Endothelial cell of umbilical vein (primary cell): ENCODE results near the gene ZNF276.
"Not testable (repeated sequence)": the region's sequence is repeated elsewhere in the genome, so short reads cannot be mapped to it uniquely, and the experiment has no call there.

Source experiments
- FOS ChIP-seq: IDR thresholded peaks from 2 replicates; pipeline ENCODE4 v1.6.1; 2011; ENCODE audit warnings: mild to moderate bottlenecking, low read length, moderate library complexity, borderline replicate concordance; ENCODE audit not compliant: insufficient read depth
- JUN ChIP-seq: IDR thresholded peaks from 2 replicates; pipeline ENCODE4 v1.6.1; 2011; ENCODE audit warnings: borderline replicate concordance, low read depth; ENCODE audit not compliant: insufficient read length, insufficient read depth
- POLR2A ChIP-seq: IDR thresholded peaks from 2 replicates; pipeline ENCODE4 v1.6.1; 2012; ENCODE audit warnings: low read depth, mild to moderate bottlenecking, control low read depth, low read length
- POLR2AphosphoS5 ChIP-seq: IDR thresholded peaks from 2 replicates; pipeline ENCODE4 v1.6.1; 2012; ENCODE audit warnings: low read depth, mild to moderate bottlenecking, control low read depth, low read length, moderate library complexity; ENCODE audit not compliant: insufficient read depth
- TF ChIP-seq, protein P1 (sequence below): IDR thresholded peaks from 2 replicates; pipeline ENCODE4 v1.6.1; 2011; ENCODE audit not compliant: insufficient read depth, insufficient read length
- TF ChIP-seq, protein P2 (sequence below), 2 donors: IDR thresholded peaks; 1 replicate in 1 of 2; 2 replicates in 1 of 2; pipeline ENCODE4 v1.5.1; 2011; ENCODE audit warnings: low read length in 2 of 2, mild to moderate bottlenecking in 2 of 2, moderate library complexity in 2 of 2, control low read depth in 1 of 2, inconsistent platforms in 1 of 2, low read depth in 1 of 2; ENCODE audit not compliant: insufficient read depth in 1 of 2; ENCODE audit errors: extremely low read depth in 1 of 2

DNA sequence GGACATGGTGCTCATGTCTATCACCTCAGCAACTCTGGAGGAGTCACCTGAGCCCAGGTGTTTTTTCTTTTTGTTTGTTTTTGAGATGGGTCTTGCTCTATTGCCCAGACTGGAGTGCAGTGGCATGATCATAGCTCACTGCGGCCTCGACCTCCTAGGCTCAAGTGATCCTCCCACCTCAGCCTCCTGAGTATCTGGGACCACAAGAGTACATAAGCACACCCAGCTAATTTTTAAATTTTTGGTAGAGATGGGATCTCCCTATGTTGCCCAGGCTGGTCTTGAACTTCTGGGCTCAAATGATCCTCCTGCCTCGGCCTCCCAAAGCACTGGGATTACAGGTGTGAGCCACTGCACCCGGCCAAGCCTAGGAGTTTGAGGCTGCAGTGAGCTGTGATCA is 31.7 kb upstream of the ZNF276 start:
- TF ChIP-seq, protein P1, sequence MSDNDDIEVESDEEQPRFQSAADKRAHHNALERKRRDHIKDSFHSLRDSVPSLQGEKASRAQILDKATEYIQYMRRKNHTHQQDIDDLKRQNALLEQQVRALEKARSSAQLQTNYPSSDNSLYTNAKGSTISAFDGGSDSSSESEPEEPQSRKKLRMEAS, result not testable (repeated sequence)
- not testable (repeated sequence) for TF ChIP-seq FOS, POLR2A, JUN, POLR2AphosphoS5
- TF ChIP-seq, protein P2, sequence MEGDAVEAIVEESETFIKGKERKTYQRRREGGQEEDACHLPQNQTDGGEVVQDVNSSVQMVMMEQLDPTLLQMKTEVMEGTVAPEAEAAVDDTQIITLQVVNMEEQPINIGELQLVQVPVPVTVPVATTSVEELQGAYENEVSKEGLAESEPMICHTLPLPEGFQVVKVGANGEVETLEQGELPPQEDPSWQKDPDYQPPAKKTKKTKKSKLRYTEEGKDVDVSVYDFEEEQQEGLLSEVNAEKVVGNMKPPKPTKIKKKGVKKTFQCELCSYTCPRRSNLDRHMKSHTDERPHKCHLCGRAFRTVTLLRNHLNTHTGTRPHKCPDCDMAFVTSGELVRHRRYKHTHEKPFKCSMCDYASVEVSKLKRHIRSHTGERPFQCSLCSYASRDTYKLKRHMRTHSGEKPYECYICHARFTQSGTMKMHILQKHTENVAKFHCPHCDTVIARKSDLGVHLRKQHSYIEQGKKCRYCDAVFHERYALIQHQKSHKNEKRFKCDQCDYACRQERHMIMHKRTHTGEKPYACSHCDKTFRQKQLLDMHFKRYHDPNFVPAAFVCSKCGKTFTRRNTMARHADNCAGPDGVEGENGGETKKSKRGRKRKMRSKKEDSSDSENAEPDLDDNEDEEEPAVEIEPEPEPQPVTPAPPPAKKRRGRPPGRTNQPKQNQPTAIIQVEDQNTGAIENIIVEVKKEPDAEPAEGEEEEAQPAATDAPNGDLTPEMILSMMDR (IDR thresholded peaks at IDR 0.05; ENCODE audit: extremely low read depth in 1 of 2, insufficient read depth in 1 of 2, low read depth in 1 of 2, low read length in 2 of 2), result not testable (repeated sequence)
